ENCODE measurements around the gene MOCOS.

MOCOS gene

GRCh38 chr18:36275561-36275960 is 88.3 kb downstream of the MOCOS start:
- DNase-seq, result no peak

GRCh38 chr18:36279001-36279400 is 91.7 kb downstream of the MOCOS start:
- no peak for DNase-seq

DNA sequence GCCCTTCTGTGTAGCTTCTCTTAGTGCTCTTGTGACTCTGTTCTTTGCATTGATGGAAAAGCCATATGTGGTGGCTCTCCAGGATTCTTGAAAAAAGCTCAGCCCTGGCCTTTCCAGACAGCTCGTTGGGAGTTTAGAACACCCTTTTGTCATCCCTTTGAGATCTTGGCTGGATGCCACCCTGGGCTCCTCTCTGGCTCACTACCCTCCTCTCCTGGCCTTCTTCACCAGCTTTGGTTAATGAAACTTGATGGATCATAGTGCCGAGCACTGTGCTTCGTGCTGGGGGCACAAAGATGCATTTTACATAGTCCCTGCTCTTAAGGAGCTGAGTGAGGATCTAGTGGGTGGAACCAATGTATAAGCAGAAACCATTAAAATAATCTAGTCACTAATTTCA is 94.6 kb downstream of the MOCOS start:
- DNase-seq, result no peak

- DNase-seq, result no peak
Measured at GRCh38 chr18:36283448-36283847, 96.2 kb downstream of the MOCOS start.

GRCh38 chr18:36284268-36284667 is 97.0 kb downstream of the MOCOS start:
- no peak for DNase-seq

GRCh38 chr18:36284671-36285295 is 97.5 kb downstream of the MOCOS start:
- DNase-seq, result no peak

- DNase-seq, result no peak
Measured at GRCh38 chr18:36287653-36288052, 100.4 kb downstream of the MOCOS start.

DNA sequence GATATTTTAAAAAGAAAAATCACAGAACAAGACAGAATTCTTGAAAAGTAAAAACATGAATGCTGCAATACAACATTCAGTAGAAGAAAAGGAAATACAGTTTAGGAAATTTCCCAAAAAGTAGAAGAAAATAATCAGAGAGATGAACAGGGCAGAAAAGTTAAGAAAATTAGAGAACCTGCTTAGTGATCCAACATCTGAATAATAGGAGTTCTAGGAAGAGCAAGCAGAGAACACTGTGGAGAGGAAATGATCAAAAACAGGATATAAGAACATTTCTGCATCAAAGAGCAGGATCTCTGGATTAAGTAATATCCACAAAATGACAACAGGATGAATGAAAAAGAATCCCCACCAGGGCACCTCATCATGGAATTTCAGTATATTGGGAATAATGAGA is 101.4 kb downstream of the MOCOS start:
- DNase-seq, result no peak

DNA sequence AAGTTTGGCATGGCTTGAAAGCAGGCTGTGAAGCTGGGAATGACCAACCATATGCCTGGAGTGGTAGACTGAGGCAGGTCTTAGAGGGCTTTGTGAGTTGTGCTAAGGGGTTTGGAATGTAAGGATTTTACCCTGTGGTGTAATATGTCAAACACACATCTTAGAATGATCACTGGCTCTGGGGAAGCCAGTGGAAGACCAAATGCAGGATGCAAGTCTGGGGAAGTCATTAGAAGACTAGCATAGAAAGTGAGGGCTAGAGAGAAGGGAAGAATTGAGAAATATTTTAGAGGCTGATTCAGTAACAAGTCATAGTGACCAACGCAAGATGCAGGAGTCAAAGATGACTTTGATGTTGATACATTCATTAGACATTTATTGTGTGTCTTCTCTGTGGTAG is 106.7 kb downstream of the MOCOS start:
- DNase-seq, result no peak

DNA sequence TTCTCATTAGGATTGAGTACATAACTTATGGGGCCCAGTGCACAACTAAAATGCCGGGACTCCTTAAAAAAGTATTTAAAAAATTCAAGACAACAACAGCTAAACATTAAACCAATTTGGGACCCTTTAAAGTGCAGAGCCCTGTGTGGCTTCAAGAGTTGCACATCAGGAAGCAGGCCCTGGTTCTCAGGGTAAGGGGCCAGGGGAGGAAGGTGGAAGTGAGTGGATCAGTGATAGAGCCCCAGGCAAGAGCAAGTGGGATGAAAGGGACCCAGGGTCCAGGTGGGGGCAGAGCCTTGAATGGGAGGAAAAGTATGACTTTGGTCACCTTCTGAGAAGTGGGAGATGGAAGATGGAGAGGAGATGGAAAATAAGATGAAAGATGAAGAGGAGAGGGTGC is 107.9 kb downstream of the MOCOS start:
- DNase-seq, result no peak

DNA sequence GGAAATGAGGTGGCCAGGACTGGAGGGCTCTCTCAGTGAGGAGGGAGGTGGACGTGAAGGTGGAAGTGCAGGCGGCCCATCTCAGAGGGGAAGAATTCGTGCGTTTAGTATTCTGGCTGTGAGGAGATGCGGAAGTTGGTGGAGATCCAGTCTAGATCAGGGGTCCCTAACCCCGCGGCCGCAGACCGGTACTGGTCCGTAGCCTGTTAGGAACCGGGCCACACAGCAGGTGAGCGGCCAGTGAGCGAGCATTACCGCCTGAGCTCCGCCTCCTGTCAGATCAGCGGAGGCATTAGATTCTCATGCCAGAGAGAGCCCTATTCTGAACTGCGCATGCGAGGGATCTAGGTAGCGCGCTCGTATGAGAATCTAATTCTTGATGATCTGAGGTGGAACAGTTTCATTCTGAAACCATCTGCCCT is 108.6 kb downstream of the MOCOS start:
- DNase-seq, result no peak

DNA sequence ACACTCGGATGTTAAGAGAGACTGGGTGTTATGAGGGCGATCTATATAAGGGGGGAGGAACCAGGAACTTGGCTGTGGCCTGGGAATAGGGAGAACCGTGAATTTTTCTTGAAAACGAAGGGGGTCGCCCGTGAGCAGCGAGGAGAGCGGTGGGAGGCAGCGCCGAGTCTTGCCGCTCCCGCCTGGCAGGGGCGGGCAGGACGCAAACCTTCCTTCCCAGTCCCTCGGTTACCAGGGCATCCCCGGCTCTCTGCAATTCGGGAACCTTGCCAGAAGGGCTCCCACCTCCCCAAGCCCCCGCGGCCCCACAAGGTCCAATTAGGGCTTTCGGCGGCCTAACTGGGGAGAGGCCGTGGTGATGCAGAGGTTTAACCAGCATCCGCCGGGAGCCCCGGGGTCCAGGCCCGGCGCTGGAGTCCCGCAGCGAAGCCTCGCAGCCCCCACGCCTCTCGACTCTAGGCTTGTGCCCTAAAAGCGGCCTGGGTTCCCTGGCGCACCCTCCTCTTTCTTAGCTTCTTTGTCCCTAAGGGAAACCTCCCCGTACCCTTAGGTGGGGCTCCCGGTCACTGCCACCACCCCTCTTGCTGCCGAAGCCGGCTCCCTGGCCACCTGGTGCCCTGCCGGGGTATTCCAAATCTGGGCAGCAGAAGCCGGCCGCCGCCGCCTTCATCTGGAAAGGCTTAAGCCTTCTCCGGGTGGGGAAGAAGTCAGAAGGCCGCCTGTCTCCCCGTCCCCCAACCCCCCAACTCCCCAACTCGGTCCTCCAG is 109.5 kb downstream of the MOCOS start:
- no peak for DNase-seq

DNA sequence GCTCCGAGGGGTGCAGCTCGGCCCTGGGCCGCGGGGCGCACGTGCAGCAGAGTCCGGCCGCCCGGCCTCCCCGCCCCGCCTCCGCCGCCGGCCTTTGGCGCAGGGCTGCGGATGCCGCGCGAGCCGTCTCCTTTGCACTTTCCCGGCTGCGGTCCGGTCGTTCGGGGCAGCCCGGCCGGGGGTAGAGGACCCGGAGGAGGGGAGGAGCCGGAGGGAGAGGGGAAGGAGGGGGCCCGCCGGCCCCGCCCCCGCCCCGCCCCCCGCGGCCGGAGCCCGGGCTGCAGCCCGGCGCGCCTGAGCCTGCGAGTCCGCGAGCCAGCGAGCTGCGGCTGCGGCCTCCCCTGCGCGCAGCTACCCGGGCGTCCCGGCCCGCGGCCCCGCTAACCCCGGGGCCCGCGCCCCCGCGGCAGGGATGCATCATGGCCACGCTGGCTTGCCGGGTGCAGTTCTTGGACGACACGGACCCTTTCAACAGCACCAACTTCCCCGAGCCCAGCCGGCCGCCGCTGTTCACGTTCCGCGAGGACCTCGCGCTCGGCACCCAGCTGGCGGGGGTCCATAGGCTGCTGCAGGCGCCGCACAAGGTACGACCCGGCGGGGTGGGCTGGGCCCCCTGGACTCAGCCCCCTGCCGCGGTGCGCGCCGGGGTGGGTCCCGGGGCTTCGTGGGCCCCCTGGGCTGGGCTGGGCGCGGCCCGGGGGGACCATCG is 110.3 kb downstream of the MOCOS start, which contains the start of gene FHOD3:
Gene FHOD3 (plus strand): TSS at position 297 of the 709 bp plus-strand sequence. CDS start 123 bp downstream, at position 420.
- no peak for DNase-seq

GRCh38 chr18:36298126-36298741 is 110.9 kb downstream of the MOCOS start:
- DNase-seq, result no peak

DNA sequence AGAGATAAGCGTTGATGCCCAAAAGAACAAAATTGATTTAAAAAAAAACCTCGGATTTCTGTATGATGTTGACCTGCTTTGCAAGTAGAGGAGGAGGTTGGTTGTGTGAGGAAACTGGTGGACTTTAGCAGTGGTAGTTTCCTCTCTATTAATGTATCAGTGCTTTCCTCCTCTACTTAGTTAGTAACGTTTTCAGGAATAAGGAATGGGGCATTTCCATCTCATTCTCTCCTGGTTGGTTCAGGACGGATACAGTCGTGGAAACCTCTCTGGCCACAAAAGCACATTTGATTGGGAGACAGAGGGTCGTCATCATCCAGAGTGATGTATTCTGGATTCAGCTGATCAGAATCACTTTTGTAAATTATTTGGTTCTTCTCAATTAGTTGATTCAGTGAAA is 111.7 kb downstream of the MOCOS start:
- DNase-seq, result no peak

GRCh38 chr18:36300211-36300610 is 112.9 kb downstream of the MOCOS start:
- no peak for DNase-seq

DNA sequence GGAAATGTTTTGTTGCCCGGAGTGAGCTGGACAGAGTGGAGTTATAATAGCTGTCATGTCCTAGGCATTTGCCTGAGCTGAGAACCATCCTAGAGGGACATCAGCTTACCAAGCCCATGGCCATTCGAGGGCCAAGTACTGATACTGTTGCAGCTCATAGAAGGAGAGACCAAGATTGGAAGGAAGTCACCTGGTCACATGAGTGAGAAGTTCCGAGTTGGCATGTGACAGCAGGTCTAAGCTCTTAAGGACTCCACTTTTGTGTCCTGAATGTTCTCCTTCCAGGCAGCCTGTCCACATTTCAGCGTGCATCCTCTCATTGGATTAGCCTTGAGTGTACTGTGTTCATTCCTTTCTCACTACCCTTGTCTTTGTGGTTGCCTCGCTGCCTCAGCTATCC is 114.6 kb downstream of the MOCOS start:
- DNase-seq, result no peak

DNA sequence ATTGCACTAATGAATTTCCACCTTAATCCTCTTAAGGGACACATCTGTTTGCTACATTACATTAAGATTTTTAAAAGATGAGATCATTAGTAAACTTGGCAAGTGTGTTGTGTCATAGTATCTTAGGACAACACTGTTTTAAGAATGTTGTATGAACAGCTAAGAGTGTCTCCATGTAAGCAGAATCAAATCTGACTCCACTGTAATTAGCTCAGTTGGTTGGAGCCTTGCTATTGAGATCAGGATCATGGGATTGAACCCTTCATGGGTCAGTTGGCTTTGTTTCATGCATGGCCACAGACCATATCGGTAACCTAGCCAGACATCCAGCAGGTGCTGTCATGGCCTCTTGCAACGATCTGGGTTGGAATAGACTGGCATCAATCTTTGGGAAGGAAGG is 115.4 kb downstream of the MOCOS start:
- DNase-seq, result no peak

DNA sequence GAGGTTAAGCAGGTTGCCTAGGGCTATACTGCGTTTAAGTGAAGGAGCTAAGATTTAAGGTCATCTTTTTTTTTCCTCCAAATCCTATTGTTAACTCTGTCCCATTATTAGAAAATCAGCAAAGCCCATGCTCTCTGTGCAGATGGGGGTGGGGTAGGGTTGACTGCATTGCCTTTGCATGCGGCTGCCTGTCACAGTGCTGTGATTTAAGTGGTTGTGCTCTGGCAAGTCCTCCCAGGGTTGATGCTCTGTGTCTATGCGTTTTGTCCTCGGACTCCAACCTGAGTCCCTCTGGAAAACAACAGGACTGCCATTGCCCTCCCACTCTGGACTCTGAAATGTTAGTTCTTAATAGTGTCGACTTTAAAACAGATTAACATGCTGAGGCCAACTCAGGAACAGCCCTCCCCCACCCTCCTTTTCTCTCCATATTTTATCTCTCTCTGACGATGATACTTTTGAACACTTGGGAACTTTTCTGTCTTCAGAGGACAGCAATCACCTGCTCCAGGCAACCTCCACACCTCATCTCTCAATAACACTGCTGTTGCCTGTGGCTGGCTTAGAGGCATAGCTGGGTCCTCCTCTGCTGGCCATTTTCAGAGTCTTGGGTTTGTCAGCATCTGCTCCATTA is 116.0 kb downstream of the MOCOS start:
- no peak for DNase-seq

DNA sequence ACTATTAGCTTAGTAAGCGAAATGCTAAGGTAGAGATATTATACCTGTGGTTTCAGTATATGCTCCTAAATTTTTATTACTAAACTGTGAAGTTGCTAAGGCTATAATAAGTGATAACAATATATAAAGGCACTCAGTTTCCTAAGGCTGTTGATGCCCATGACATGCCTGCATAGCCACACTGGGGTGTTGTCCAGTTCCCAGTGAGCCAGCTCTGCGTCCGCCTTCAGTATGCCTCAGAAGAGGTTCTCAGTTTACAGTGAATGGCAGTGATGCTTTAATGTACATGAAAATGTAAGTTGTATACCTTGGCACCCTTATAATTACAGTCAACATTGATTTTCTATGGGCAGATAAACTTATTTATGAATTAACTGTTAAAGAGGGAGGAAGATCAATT is 117.4 kb downstream of the MOCOS start:
- DNase-seq, result no peak

DNA sequence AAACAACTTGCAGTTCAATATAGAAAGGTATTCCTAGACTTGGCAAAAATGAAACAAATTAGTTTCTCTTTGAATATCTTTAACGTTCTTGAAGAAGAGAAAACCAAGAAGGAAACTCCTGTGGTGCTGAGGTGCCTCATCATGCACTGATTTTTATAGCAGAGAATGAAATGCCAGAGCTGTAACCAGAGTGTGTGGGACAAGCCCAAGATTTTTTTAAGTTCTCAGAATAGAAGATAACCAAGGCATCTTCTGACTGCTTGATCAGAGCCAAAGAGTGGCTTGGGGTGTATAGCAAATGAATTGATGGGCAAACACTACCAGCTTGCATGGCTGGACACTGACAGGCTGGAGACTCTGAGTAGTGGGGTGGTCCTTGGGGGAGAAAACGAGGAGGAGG is 118.1 kb downstream of the MOCOS start:
- DNase-seq, result no peak

DNA sequence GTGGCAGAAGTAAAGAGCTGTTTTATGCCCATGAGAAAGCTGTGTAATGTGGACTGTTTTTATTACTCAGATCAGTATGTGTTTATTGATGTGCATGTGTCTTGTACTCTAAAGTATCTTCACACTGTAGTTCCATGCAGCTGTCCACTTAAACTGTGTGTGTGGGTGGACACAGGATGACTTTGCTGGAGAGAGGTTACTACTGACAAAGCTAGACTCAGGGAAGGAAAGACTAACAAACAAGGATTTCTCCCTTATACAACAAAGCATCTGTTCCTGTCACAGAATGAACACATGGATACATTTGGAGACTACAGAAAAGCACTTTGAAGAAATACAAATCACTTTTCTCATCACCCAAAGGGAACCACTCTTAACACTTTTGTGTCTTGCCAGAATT is 120.2 kb downstream of the MOCOS start:
- DNase-seq, result no peak

All from SHP77 treated with DMSO at 0.1 percent for 48 hours (cell line).